NCI-H187 treated with DMSO at 0.1 percent for 48 hours (cell line): Measurements from ENCODE around the gene MRPL4.
"Not testable (repeated sequence)": the region's sequence is repeated elsewhere in the genome, so short reads cannot be mapped to it uniquely, and the experiment has no call there.

Experiments used
- DNase-seq: peaks from one replicate; lab custom pipeline; 2025; lab: John Stamatoyannopoulos, UW

The MRPL4 gene

GRCh38 chr19:10230173-10230860, 21.7 kb upstream of the MRPL4 start:
- no peak for DNase-seq

- DNase-seq, result peak; percentile 43
These were observed 21.0 kb upstream of the MRPL4 start, which contains the start of gene S1PR2 for GRCh38 chr19:10230861-10231611. Gene S1PR2, minus strand, starts transcription at chr19:10231331. Its CDS starts 6,426 bp downstream, at chr19:10224905.

- DNase-seq, result no peak
These were observed 20.3 kb upstream of the MRPL4 start for GRCh38 chr19:10231612-10232228.

GRCh38 chr19:10233946-10234345, 18.1 kb upstream of the MRPL4 start:
- no peak for DNase-seq

GRCh38 chr19:10235003-10235402, 17.0 kb upstream of the MRPL4 start:
- no peak for DNase-seq

GRCh38 chr19:10235409-10235808, 16.6 kb upstream of the MRPL4 start:
- DNase-seq, result not testable (repeated sequence)

- no peak for DNase-seq
These were observed 14.3 kb upstream of the MRPL4 start for GRCh38 chr19:10237702-10238101.

GRCh38 chr19:10238172-10238783, 13.7 kb upstream of the MRPL4 start:
- DNase-seq, result peak; percentile 12

GRCh38 chr19:10241826-10242449, 10.1 kb upstream of the MRPL4 start:
- not testable (repeated sequence) for DNase-seq

- DNase-seq, result no peak
These were observed 8.4 kb upstream of the MRPL4 start for GRCh38 chr19:10243606-10244005.

GRCh38 chr19:10245189-10245939, 6.7 kb upstream of the MRPL4 start:
- no peak for DNase-seq

- DNase-seq, result no peak
These were observed 5.5 kb upstream of the MRPL4 start for GRCh38 chr19:10246511-10246910.

- DNase-seq, result no peak
These were observed 693 bp downstream of the MRPL4 start for GRCh38 chr19:10252707-10253106.

- no peak for DNase-seq
These were observed 2.2 kb downstream of the MRPL4 start for GRCh38 chr19:10254244-10254643.

GRCh38 chr19:10255358-10255757, 3.3 kb downstream of the MRPL4 start:
- no peak for DNase-seq

- no peak for DNase-seq
These were observed 4.5 kb downstream of the MRPL4 start for GRCh38 chr19:10256551-10256950.

- DNase-seq, result no peak
These were observed 5.1 kb downstream of the MRPL4 start for GRCh38 chr19:10256970-10257615.

- DNase-seq, result no peak
These were observed 6.2 kb downstream of the MRPL4 start for GRCh38 chr19:10258080-10258710.

GRCh38 chr19:10259162-10259905, 7.3 kb downstream of the MRPL4 start:
- DNase-seq, result no peak

- DNase-seq, result no peak
These were observed 8.1 kb downstream of the MRPL4 start for GRCh38 chr19:10260141-10260584.
